Measurements from ENCODE around the gene S100P. TPM values are rescaled to one million over a fixed set of nuclear protein-coding genes. Genes with fewer than 3 reads are reported as not detected.

Gene S100P
- total RNA-seq, result not detected

DNA sequence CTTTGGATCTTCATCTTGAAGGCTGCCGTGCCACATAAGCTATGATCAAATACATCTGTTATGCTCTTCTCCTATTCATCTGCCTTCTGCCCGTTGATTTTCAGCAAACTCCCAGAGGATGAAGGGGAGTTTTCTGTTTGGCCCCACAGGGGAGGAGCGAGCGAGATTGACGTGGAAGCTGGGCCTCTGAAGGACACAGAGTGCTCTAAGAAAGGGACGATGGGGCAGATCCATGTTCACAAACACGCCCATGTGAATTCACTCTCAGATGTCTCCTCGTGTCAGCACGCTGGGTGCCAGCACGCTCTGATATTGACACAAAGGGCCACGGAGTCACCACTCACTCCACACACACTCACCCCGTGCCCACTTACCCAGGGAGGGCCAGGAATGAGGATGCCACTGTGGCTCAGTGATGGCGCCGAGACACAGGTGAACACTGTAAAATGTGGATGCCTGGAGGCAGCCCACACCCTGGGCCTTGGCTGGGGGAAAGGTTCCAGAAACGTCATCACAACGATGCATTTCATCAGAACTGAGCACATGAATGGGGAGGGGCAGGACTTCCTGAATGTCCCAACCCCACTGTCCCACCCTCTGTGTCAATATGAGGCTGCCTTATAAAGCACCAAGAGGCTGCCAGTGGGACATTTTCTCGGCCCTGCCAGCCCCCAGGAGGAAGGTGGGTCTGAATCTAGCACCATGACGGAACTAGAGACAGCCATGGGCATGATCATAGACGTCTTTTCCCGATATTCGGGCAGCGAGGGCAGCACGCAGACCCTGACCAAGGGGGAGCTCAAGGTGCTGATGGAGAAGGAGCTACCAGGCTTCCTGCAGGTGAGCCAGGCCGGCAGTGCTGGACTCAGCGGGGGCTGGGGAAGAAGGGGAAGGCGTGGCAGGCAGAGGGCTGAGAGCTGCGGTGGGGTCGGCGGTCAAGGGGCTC, at the start of gene S100P:
Gene S100P (plus strand): TSS at position 648 of the 946 bp plus-strand sequence. CDS start 55 bp downstream, at position 703.

DNA sequence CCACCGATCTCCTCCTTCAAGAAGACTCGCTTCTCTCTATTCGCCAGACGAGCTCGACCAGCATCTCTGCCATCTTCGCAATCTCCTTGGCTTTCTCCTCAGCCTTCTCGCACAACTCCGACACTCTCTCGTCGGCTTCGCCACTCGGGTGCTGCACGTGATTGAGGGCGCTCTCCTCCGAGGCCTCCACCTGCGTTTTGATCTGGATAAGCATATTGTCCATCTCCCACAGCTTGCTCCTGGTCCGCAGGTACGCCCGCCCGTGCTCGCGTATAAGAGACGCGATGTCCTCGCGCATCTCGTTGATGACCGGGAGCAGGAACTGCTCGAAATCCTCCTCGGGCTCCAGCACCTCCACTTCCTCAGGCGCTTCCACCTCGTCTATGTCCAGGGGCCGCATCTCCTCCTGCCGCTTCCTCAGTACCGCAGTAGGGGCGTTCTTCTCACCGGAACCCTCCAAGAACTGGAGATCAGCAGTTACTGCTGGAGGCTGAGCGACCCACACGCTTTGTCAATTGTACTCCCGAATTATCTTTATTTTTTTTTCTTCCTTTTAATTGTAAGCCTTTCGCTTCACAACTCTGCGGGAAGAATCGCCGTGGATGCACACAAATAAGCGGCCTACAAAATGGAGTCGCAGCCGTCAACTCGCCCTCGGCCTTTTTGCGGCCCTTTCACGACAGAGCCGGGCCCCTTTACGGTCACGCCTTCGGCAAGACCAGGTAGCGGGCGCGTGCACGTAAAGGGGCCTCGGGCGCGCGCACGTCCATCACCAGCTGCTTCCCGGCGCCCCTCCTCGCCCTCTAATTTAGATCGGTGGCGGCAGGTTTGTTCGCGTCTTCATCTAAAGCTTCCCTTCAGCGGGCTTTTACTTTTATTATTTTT, 15.8 kb downstream of the S100P start, which contains the start of gene MRFAP1L1:
Gene MRFAP1L1 (minus strand): TSS at position 636 of the 885 bp plus-strand sequence. CDS start 236 bp downstream, at position 400.

DNA sequence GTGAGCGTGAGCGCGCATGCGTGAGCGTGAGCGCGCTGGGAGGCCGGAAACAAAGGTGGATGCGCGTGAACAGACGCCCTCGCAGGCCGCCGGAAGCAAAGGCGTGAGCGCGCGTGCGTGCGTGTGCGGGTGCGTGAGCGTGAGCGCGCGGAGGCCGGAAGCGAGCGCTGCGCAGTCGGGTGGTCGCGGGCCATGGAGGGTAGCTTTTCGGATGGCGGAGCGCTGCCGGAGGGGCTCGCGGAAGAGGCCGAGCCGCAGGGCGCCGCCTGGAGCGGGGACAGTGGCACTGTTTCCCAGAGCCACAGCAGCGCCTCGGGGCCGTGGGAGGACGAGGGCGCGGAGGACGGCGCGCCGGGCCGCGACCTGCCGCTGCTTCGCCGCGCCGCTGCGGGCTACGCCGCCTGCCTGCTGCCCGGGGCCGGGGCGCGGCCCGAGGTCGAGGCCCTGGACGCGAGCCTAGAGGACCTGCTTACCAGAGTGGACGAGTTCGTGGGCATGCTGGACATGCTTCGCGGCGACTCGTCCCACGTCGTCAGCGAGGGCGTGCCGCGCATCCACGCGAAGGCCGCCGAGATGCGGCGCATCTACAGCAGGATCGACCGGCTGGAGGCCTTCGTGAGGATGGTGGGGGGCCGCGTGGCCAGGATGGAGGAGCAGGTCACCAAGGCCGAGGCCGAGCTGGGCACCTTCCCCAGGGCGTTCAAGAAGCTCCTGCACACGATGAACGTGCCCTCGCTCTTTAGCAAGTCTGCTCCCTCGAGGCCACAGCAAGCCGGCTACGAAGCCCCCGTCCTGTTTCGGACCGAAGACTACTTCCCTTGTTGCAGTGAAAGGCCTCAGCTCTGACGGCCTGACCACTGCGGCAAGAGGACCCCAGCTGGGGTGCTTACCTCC, 22.6 kb downstream of the S100P start, which contains the start of gene BLOC1S4:
Gene BLOC1S4 (plus strand): TSS at position 157 of the 894 bp plus-strand sequence. CDS start 36 bp downstream, at position 193.

Other genes starting within 250 kb of the S100P start
- not detected for gene PPP2R2C, start 221.3 kb upstream of the S100P start, total RNA-seq
- 10 to 100 TPM in 1 of 2 donors, 1 to 10 TPM in 1; 9.7 to 20.6 TPM for gene MAN2B2, start 118.7 kb upstream of the S100P start, total RNA-seq
- 10 to 100 TPM; 67.4 to 92.9 TPM for gene MRFAP1, start 53.2 kb upstream of the S100P start, total RNA-seq
- gene MRFAP1L1, start 16.0 kb downstream of the S100P start, total RNA-seq, result 10 to 100 TPM; 29.9 to 37.6 TPM
- 10 to 100 TPM in 1 of 2 donors, 1 to 10 TPM in 1; 9.6 to 11.3 TPM for gene BLOC1S4, start 22.3 kb downstream of the S100P start, total RNA-seq
- gene KIAA0232, start 88.8 kb downstream of the S100P start, total RNA-seq, result 10 to 100 TPM; 11.7 to 16.5 TPM
- 10 to 100 TPM; 56.1 to 73.3 TPM for gene TBC1D14, start 215.9 kb downstream of the S100P start, total RNA-seq